Hepatocyte (in vitro differentiated cells): Measurements from ENCODE around the gene PRIM1. TPM values are rescaled to one million over a fixed set of nuclear protein-coding genes. Genes with fewer than 3 reads are reported as not detected.

Source experiments
- DNase-seq: peaks from one replicate; pipeline ENCODE4 v3.0.0-alpha.2; 2016; ENCODE audit warnings: low spot score
- H2AFZ ChIP-seq: fragments of 200-600 bp; sonication (generic); 2 replicates; pipeline ENCODE4 v1.6.0; 2016; ENCODE audit warnings: antibody characterized with exemption, mild to moderate bottlenecking
- H3K27ac ChIP-seq: fragments of 200-600 bp; sonication (generic); 2 replicates; pipeline ENCODE4 v1.5.1; 2016; ENCODE audit warnings: mild to moderate bottlenecking
- H3K27me3 ChIP-seq: fragments of 200-600 bp; sonication (generic); 2 replicates; pipeline ENCODE4 v1.6.1; 2016
- H3K36me3 ChIP-seq: fragments of 200-600 bp; sonication (generic); replicated peaks from 2 replicates; pipeline ENCODE4 v1.5.1; 2016; ENCODE audit warnings: low read depth; ENCODE audit not compliant: insufficient read depth
- H3K4me1 ChIP-seq: fragments of 200-600 bp; sonication (generic); 2 replicates; pipeline ENCODE4 v1.5.1; 2016; ENCODE audit warnings: mild to moderate bottlenecking, moderate library complexity; ENCODE audit not compliant: insufficient read depth
- H3K4me2 ChIP-seq: fragments of 200-600 bp; sonication (generic); 2 replicates; pipeline ENCODE4 v1.6.0; 2016
- H3K4me3 ChIP-seq: fragments of 200-600 bp; sonication (generic); 2 replicates; pipeline ENCODE4 v1.5.1; 2016; ENCODE audit warnings: mild to moderate bottlenecking
- H3K79me2 ChIP-seq: fragments of 200-600 bp; sonication (generic); 2 replicates; pipeline ENCODE4 v1.6.0; 2017; ENCODE audit warnings: mild to moderate bottlenecking
- H3K9me2 ChIP-seq: fragments of 200-600 bp; sonication (generic); replicated peaks from 2 replicates; pipeline ENCODE4 v1.6.0; 2017; ENCODE audit warnings: mild to moderate bottlenecking; ENCODE audit not compliant: insufficient read depth
- H3K9me3 ChIP-seq: fragments of 200-600 bp; sonication (generic); 2 replicates; pipeline ENCODE4 v1.5.1; 2016; ENCODE audit warnings: low read depth, mild to moderate bottlenecking
- H4K20me1 ChIP-seq: fragments of 200-600 bp; sonication (generic); 2 replicates; pipeline ENCODE4 v1.6.0; 2016; ENCODE audit warnings: mild to moderate bottlenecking; ENCODE audit not compliant: insufficient read depth, poor library complexity, severe bottlenecking
- EZH2 ChIP-seq: fragments of 200-600 bp; sonication (generic); IDR thresholded peaks from 2 replicates; pipeline ENCODE4 v1.6.1; 2016; ENCODE audit warnings: antibody characterized with exemption, mild to moderate bottlenecking, borderline replicate concordance
- EZH2phosphoT487 ChIP-seq: fragments of 200-600 bp; sonication (generic); IDR thresholded peaks from one replicate; pipeline ENCODE4 v1.6.1; 2018; ENCODE audit warnings: antibody characterized with exemption, mild to moderate bottlenecking, low read depth, moderate library complexity; ENCODE audit not compliant: unreplicated experiment, severe bottlenecking
- WGBS: methylation state at CpG from one replicate; pipeline ENCODE4 v1.1.6; 2016; ENCODE audit warnings: low lambda C conversion rate; ENCODE audit errors: missing lambda C conversion rate; 5-methylcytosine and 5-hydroxymethylcytosine counted together
- polyA plus RNA-seq: library from polyadenylated mRNA; unstranded; fragments of >200 nt; fragmentation: Nextera tagmentation; extraction: Ambion mirVana; gene quantifications from 2 replicates; pipeline ENCODE4 v1.2.1, GENCODE V29; 2016
- total RNA-seq: library from RNA; depleted of rRNA; stranded (reverse); fragments of >200 nt; gene quantifications from 2 replicates; pipeline ENCODE4 v1.2.3, GENCODE V29; 2014
- TF ChIP-seq, protein P1 (sequence below): fragments of 200-600 bp; sonication (generic); IDR thresholded peaks from 2 replicates; pipeline ENCODE4 v1.5.1; 2016; ENCODE audit warnings: antibody characterized with exemption, mild to moderate bottlenecking; ENCODE audit not compliant: poor library complexity

Gene PRIM1
- total and polyA plus RNA-seq, 2 experiments from 2014 or later = 5.9 to 6.8 TPM

GRCh38 chr12:56775638-56776037 is 23.5 kb upstream of the PRIM1 start:
- TF ChIP-seq, protein P1, sequence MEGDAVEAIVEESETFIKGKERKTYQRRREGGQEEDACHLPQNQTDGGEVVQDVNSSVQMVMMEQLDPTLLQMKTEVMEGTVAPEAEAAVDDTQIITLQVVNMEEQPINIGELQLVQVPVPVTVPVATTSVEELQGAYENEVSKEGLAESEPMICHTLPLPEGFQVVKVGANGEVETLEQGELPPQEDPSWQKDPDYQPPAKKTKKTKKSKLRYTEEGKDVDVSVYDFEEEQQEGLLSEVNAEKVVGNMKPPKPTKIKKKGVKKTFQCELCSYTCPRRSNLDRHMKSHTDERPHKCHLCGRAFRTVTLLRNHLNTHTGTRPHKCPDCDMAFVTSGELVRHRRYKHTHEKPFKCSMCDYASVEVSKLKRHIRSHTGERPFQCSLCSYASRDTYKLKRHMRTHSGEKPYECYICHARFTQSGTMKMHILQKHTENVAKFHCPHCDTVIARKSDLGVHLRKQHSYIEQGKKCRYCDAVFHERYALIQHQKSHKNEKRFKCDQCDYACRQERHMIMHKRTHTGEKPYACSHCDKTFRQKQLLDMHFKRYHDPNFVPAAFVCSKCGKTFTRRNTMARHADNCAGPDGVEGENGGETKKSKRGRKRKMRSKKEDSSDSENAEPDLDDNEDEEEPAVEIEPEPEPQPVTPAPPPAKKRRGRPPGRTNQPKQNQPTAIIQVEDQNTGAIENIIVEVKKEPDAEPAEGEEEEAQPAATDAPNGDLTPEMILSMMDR = no peak
- TF ChIP-seq EZH2phosphoT487 (no peak), EZH2 (no peak)

DNA sequence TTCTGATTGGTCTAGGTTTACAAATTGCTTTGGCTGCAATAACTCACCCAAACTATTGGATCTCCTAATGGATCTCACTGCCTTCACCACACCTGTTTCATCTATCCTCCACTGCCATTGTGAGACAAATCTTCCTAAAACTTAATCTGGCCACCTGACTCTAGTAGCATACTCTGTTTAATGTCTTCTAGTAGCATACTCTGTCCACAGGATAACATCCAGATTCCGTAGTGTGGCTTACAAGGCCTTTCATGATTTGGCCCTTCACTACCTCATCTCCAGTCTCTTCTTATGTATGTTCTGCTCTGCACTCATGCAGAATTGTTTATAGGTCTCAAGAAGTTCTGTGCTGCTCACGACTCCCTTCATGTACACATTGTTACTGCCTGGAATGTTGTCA is 21.0 kb upstream of the PRIM1 start:
- no peak overlapping the region for H3K4me2 ChIP-seq
- TF ChIP-seq, protein P1 = no peak
- TF ChIP-seq EZH2phosphoT487 = no peak
- no peak for TF ChIP-seq EZH2
- H3K27ac ChIP-seq = no peak overlapping the region
- H3K79me2 ChIP-seq = no peaks in the 10 kb centered on the region
- no peaks in the 10 kb centered on the region for H3K9me3 ChIP-seq
- H3K9me2 ChIP-seq = no peaks in the 10 kb centered on the region
- no peak overlapping the region for H2AFZ ChIP-seq
- no peaks in the 10 kb centered on the region for H3K36me3 ChIP-seq
- H3K27me3 ChIP-seq = no peaks in the 10 kb centered on the region
- H3K4me1 ChIP-seq = no peaks in the 10 kb centered on the region
- H4K20me1 ChIP-seq = no peaks in the 10 kb centered on the region
- DNase-seq = no peak
- 93% methylated on average over 2 of the region's 2 CpGs for WGBS
- H3K4me3 ChIP-seq = no peak overlapping the region

More at GRCh38 chr12:56775638-56776037, 23.5 kb upstream of the PRIM1 start:
- H4K20me1 ChIP-seq = no peaks in the 10 kb centered on the region
- H3K9me3 ChIP-seq = no peaks in the 10 kb centered on the region
- no peaks in the 10 kb centered on the region for H3K36me3 ChIP-seq
- H3K4me1 ChIP-seq = no peaks in the 10 kb centered on the region
- no peak for DNase-seq
- no peak overlapping the region for H3K27ac ChIP-seq
- no peak overlapping the region for H2AFZ ChIP-seq
- whole genome bisulfite sequencing = 85% methylated on average over 6 of the region's 6 CpGs
- no peaks in the 10 kb centered on the region for H3K27me3 ChIP-seq
- H3K4me2 ChIP-seq = no peak overlapping the region
- no peaks in the 10 kb centered on the region for H3K79me2 ChIP-seq
- H3K9me2 ChIP-seq = no peaks in the 10 kb centered on the region
- no peak overlapping the region for H3K4me3 ChIP-seq

GRCh38 chr12:56772625-56773024 is 20.5 kb upstream of the PRIM1 start:
- Histone ChIP-seq H3K9me3 (no peaks in the 10 kb centered on the region), H3K9me2 (no peaks in the 10 kb centered on the region), H2AFZ (no peak overlapping the region), H4K20me1 (no peaks in the 10 kb centered on the region), H3K36me3 (no peaks in the 10 kb centered on the region), H3K4me3 (no peak overlapping the region), H3K4me1 (no peaks in the 10 kb centered on the region), H3K27me3 (no peaks in the 10 kb centered on the region), H3K79me2 (no peaks in the 10 kb centered on the region), H3K4me2 (no peak overlapping the region), H3K27ac (no peak overlapping the region)
- 98% methylated on average over 4 of the region's 5 CpGs for WGBS
- no peak for DNase-seq
- TF ChIP-seq, protein P1 = no peak
- TF ChIP-seq EZH2 (no peak), EZH2phosphoT487 (no peak)

DNA sequence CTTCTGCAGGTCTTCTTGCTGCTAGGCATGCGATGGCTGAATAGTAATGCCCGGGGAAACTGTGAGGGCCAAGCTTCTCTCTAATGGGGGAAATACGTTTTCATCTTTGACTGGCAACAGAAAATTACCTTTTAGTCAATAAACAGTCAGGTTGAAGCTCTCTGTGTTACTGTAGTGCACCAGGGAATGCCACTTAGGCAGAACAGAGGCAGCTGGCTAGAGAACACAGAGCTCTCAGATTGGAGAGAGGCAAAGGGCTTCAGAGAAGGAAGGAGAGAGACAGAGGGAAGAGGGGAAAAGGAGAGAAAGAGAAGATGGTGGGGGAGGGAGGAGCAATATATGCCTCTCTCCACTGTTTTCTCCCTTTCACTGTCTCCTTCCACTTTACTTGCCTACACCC is 17.7 kb upstream of the PRIM1 start:
- 85% methylated on average over 3 of the region's 3 CpGs for WGBS
- Histone ChIP-seq H3K9me2 (no peaks in the 10 kb centered on the region), H4K20me1 (no peaks in the 10 kb centered on the region), H3K4me2 (no peak overlapping the region), H3K27ac (no peak overlapping the region), H2AFZ (no peak overlapping the region), H3K9me3 (no peaks in the 10 kb centered on the region), H3K4me3 (no peak overlapping the region), H3K27me3 (no peaks in the 10 kb centered on the region), H3K79me2 (no peaks in the 10 kb centered on the region), H3K4me1 (no peaks in the 10 kb centered on the region), H3K36me3 (no peaks in the 10 kb centered on the region)
- TF ChIP-seq, protein P1 = no peak
- TF ChIP-seq EZH2 (no peak), EZH2phosphoT487 (no peak)
- DNase-seq = no peak
